ENCODE results near the gene NCAPG. TPM values are rescaled to one million over a fixed set of nuclear protein-coding genes. Genes with fewer than 3 reads are reported as not detected.

NCAPG gene
- total and polyA plus RNA-seq, 10 of the 15 experiments (the other 5 are each of a cell fraction or from before 2014, with no cell fraction given) = 17.3 to 93.9 (median 53.7) TPM

GRCh38 chr4:17778431-17778830 lies 32.3 kb upstream of the NCAPG start (continued):
- no peak for TF ChIP-seq ZBTB4 (CRISPR knock-in tag; IDR thresholded peaks at IDR 0.05)
- TF ChIP-seq TCF7 (IDR thresholded peaks at IDR 0.05; ENCODE audit: borderline replicate concordance) = no peak
- TF ChIP-seq KAT2A (conservative IDR thresholded peaks at IDR 0.05; ENCODE audit: control insufficient read depth, low read depth, low read length) = no peak
- no peak for TF ChIP-seq BCLAF1 (IDR thresholded peaks at IDR 0.05)

Data from GM12878 (cell line).